22Rv1 (cell line): ENCODE data around the gene USP11.

ENCODE experiments used
- CTCF ChIP-seq: fragments of 450-650 bp; IDR thresholded peaks from 2 replicates; pipeline ENCODE4 v1.5.1; 2017; ENCODE audit warnings: mild to moderate bottlenecking
- ZFX ChIP-seq: fragments of 450-650 bp; IDR thresholded peaks from 2 replicates; pipeline ENCODE4 v1.6.1; 2017; ENCODE audit warnings: antibody characterized with exemption, borderline replicate concordance

- TF ChIP-seq CTCF: no peak
- no peak for TF ChIP-seq ZFX
These were observed 9.5 kb downstream of the USP11 start for GRCh38 chrX:47242321-47242720.
